Stimulated activated CD8-positive, alpha-beta memory T cell treated with anti-CD3 and anti-CD28 coated beads, Interleukin-12 subunit alpha, Interleukin-12 subunit beta, amount 100 ng/mL, for 4 hours (primary cell): ENCODE data around the gene SLC22A15.

Experiments
- DNase-seq: peaks from one replicate; pipeline ENCODE4 v3.0.0-alpha.2; 2020; ENCODE audit warnings: low read depth

Gene SLC22A15

DNA sequence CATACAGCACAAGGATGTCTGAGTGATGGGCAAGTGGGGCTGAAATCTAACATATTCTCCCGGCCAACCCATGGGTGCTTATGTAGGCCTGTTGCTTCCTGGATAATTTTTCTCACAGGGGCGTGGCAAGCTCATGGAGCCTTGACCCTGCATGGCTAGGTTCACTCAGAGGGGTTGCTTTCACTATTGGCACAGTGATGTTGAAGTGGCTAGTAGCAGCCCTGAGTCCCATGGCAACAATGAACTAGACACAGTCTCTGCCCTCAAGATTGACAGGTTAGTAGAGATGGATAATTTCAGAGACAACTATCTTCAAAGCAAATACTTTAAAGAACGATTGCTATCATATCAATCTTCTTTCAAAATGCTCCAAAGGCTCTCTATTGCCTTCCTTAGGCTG lies 128.4 kb downstream of the SLC22A15 start:
- DNase-seq: no peak

GRCh38 chr1:116105996-116106395 lies 129.7 kb downstream of the SLC22A15 start:
- no peak for DNase-seq

GRCh38 chr1:116106646-116107045 lies 130.3 kb downstream of the SLC22A15 start:
- no peak for DNase-seq

DNA sequence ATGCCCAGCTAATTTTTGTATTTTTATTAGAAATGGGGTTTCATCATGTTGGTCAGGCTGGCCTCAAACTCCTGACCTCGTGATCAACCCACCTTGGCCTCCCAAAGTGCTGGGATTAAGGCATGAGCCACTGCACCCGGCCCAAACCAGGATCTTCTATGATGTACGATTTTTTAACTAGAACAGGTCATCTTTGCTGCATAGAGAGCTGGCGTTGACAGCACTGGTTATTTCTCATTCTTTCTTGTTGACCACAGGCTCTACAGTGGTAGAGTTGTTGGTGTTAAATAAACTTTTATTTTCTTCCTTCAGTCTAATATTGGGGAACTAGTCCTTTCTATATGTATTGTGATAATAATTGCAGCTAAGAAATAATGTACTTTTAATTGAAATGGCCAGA lies 131.1 kb downstream of the SLC22A15 start:
- DNase-seq: no peak

DNA sequence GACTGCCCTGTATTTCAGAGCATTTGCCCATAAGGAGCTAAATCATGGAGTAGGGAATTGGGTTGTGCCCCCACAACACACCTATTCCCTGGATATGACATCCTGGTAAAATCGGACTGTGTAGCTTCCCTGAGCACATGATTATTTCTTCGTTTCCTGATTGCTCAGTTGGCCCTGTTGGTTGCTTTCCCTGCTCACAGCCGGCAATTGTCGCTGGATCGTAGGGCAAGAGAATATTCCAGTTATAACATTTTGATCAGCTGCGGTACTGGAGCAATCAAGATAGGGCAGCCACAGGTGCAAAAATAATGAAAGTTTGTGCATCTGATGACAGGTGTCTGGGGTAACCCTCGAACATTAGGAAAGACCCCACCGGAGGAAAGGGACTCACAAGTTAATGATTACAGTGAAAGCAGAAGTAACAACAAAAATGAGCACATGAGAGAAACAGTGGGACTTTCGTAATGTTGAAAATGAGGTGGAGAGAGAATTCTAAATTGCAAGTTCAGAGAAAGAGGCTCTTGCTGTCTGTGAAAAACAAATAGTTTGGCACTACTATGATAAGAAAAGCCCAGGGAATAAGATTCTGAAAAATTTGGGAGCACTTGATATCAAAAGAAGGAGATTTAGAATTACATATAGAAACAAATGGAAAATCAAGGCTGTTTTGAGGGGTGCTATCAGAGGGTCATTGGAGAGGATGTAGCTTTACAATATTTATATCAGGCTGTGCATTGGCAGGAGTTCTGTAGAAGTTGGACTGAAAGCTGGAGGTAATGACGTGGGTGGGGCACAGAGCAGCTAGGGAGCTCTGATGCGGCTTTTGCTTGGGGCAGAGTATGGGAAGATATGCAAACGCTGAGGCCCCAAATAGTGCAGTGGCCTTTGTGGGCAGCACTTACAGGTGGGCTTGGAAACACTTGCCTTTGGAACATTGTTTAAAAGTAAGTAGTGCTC lies 134.5 kb downstream of the SLC22A15 start, which contains the start of gene MAB21L3:
Gene MAB21L3, plus strand, starts transcription at position 833 of the 957 bp plus-strand sequence. CDS start 1,217 bp downstream, outside the sequence.
- no peak for DNase-seq

GRCh38 chr1:116111524-116112021 lies 135.3 kb downstream of the SLC22A15 start:
- no peak for DNase-seq

DNA sequence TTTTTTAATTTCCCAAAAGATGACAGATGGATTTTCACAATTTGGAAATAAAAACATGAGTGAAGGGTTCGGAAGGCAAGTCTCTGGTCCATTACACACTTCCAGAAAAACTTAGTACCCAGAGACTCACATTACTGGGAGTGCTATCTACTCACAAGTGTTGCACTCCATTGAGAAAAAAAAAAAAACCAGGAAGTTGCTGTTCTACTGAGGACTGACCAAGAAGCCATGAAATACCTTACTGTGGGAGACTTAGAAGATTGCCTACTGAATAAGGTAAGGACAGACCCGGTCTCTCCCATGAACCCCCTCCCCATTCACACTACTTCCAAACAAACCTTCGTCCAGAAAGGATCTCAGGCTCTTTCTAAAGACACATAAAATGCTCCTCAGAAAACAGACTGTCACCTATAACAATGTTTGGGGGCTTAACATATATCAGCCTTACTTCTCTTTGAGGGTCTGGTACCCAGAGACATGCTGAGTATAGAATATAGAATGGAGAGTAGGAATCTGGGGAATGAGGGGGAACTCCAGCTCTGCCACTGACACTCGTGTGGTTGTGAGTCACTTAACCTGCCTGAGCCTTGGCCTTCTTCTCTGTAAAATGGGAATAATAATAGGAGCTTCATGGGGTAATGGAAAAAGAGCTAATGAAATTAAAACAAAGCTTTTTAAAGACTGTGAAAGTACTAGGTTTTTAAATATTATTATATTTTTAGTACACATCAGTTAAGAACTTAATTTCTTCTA lies 136.3 kb downstream of the SLC22A15 start:
- no peak for DNase-seq

GRCh38 chr1:116113615-116114014 lies 137.3 kb downstream of the SLC22A15 start:
- no peak for DNase-seq

- no peak for DNase-seq
Observed at GRCh38 chr1:116115476-116116439, 139.4 kb downstream of the SLC22A15 start.

GRCh38 chr1:116118471-116118870 lies 142.2 kb downstream of the SLC22A15 start:
- no peak for DNase-seq
